AG04450 (cell line): Measurements from ENCODE around the gene PPP2R5B. TPM values are rescaled to one million over a fixed set of nuclear protein-coding genes. Genes with fewer than 3 reads are reported as not detected.

Experiments
- CTCF ChIA-PET: fragments of 300-600, 350-600 bp; formaldehyde crosslinking; extraction: SDS; loops from one replicate; lab custom pipeline; 2022; ENCODE audit warnings: antibody characterized with exemption, inconsistent platforms; lab: Charles Lee
- POLR2A ChIA-PET: fragments of 350-600 bp; formaldehyde crosslinking; extraction: SDS; loops from one replicate; lab custom pipeline; 2021; ENCODE audit warnings: antibody characterized with exemption, inconsistent platforms; lab: Yijun Ruan, JAX
- DNase-seq: peaks from one replicate; pipeline ENCODE4 v3.0.0-alpha.2; 2011; ENCODE audit warnings: low read depth, low spot score
- H3K27ac ChIP-seq: one replicate; pipeline ENCODE4 v1.5.1; 2012; ENCODE audit warnings: low read depth, low read length, control low read depth
- H3K27me3 ChIP-seq: one replicate; pipeline ENCODE4 v1.6.0; 2012; ENCODE audit warnings: low read length; ENCODE audit not compliant: control insufficient read depth, insufficient read depth
- H3K4me3 ChIP-seq: 2 replicates; pipeline ENCODE4 v1.5.1; 2011; ENCODE audit warnings: mild to moderate bottlenecking, low read depth, low read length, control low read depth
- H3K9me3 ChIP-seq: 2 replicates; pipeline ENCODE4 v1.5.1; 2012; ENCODE audit warnings: low read length; ENCODE audit not compliant: control insufficient read depth, insufficient read depth
- polyA minus RNA-seq: library from RNA; depleted of rRNA, polyadenylated mRNA; stranded (reverse); fragments of >200 nt; gene quantifications from 2 replicates; pipeline ENCODE4 v1.2.3, GENCODE V29; 2011; rRNA and poly(A)+ RNA removed
- polyA plus RNA-seq: library from polyadenylated mRNA; depleted of rRNA; stranded (reverse); fragments of >200 nt; gene quantifications from 2 replicates; pipeline ENCODE4 v1.2.3, GENCODE V29; 2011; rRNA removed
- TF ChIP-seq, protein P1 (sequence below): IDR thresholded peaks from 2 replicates; pipeline ENCODE4 v1.5.1; 2011; ENCODE audit warnings: low read depth, low read length, control low read depth, inconsistent platforms

The PPP2R5B gene
- polyA plus RNA-seq: 11.2 and 16.6 TPM in 2 replicates
- polyA minus RNA-seq: 7.7 and 12.2 TPM in 2 replicates

DNA sequence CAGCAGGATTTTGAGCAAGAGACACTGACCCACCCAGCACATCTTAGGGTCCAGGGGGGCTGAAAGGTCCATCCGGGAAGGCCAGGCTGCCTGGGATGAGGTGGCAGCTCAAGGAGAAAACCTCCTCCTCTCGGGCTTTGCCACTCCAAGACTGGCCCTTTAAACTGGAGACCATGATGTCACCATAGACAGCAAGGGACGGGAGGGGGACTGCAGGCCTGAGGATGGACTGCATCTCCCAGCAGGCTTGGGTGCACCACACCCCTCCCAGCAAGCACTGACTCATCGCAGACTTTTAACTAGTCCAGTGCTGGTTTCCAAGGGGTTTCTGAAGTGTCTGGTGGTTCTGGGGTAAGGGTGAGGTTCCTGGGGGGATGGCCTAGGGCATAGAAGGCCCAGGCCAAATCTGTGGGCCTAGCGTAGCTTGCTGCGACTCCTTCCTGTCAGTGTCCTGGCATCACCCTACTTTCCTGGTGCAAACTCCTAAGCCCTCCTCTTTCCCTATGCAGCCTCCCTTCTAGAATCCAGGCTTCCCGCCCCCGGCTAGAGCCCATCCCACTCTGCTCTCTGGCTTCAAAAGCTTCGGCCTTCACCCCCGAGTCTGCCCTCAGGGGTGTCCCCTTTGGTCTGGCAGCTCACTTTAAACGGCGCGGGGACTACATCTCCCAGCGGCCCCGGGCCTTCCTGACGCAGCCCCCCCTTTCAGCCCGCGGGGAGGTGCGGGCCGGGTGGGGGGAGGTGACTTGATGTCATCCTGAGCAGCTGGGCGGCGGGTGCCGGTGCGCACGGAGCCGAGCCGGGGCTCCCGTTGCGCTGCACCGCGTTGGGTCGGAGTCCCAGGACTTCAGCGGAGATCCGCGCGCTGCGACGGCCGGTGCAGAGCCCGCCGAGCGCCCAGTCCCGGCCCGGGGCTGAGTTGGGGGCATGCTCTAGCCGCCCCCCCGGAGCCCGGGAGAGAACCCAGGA is at the start of gene PPP2R5B:
PPP2R5B (plus strand) TSS at position 746 of the 966 bp plus-strand sequence. CDS start 1,046 bp downstream, outside the sequence.
- ChIA-PET CTCF (interaction anchor here (1.0 to 1.5 kb wide), 3 partner anchors 30 to 80 kb away, joined by 3 to 4 read pairs (median 3); partner anchors contain the start of gene CDC42BPG), POLR2A (interaction anchor here (1.0 kb wide), 1 partner anchor 90 kb away, joined by 3 read pairs; the partner anchor contains the start of gene ARL2)
- peak within 1 kb of the TSS; percentile 84 for H3K4me3 ChIP-seq
- TF ChIP-seq, protein P1, sequence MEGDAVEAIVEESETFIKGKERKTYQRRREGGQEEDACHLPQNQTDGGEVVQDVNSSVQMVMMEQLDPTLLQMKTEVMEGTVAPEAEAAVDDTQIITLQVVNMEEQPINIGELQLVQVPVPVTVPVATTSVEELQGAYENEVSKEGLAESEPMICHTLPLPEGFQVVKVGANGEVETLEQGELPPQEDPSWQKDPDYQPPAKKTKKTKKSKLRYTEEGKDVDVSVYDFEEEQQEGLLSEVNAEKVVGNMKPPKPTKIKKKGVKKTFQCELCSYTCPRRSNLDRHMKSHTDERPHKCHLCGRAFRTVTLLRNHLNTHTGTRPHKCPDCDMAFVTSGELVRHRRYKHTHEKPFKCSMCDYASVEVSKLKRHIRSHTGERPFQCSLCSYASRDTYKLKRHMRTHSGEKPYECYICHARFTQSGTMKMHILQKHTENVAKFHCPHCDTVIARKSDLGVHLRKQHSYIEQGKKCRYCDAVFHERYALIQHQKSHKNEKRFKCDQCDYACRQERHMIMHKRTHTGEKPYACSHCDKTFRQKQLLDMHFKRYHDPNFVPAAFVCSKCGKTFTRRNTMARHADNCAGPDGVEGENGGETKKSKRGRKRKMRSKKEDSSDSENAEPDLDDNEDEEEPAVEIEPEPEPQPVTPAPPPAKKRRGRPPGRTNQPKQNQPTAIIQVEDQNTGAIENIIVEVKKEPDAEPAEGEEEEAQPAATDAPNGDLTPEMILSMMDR: no peak
- H3K9me3 ChIP-seq: no peaks in the 10 kb centered on the region
- DNase-seq: peak; percentile 81
- H3K27me3 ChIP-seq: no peaks in the 10 kb centered on the region
- peak within 1 kb of the TSS; percentile 86 for H3K27ac ChIP-seq

DNA sequence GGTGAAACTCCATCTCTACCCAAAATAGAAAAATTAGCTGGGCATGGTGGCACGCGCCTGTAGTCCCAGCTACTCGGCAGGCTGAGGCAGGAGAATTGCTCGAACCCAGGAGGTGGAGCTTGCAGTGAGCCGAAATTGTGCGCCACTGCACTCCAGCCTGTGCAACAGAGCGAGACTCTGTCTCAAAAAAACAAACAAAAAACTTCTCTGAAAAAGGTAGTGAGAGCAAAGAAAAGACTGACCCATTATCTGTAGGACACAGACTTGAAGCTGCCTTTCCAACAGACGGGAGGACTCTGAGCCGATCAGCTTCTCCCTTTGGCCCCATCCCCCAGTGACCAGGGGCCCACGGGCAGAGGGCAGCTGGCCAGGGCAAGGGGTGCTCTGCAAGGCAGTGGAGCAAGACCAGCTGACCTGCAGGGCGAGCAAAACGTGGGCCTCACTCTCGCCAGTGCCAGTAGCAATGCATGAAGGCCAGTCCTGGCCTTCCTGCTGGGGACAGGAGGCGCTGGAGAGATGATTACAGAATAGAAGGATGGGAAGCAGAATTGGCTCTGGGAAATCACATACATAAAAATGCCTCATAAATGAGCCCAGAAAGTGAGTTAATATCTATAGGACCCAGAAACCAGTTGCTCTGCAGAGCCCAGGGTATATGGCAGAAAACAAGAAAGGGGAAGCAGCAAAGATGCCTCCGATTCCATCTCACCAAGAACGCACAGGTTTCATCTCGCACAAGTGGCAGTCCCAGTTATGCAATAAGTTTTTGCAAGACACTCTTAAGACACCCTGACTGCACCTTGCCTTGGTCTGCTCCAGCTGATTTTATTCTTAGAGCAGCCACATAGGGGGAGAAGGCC is 48.9 kb upstream of the PPP2R5B start:
- Histone ChIP-seq H3K4me3 (peak overlapping the region; percentile 99), H3K9me3 (peaks cover 6% of the 10 kb centered on the region; the same call in 1 of the 2 replicates), H3K27ac (no peak overlapping the region), H3K27me3 (no peaks in the 10 kb centered on the region)
- CTCF ChIA-PET: interaction anchor here (0.5 to 1.1 kb wide), 6 partner anchors 11 to 575 kb away, joined by 3 to 7 read pairs (median 4); no protein-coding TSS in a partner anchor
- TF ChIP-seq, protein P1: 0 out of 2 replicates have a peak, but pooled peaks have one; percentile 12
- DNase-seq: no peak
- POLR2A ChIA-PET: interaction anchor here (0.7 to 5.8 kb wide), 4 partner anchors 9 to 29 kb away, joined by 3 to 105 read pairs (median 4); no protein-coding TSS in a partner anchor

- ChIA-PET CTCF (interaction anchor here (1.1 kb wide), 2 partner anchors 18 to 89 kb away, joined by 3 to 4 read pairs; no protein-coding TSS in a partner anchor), POLR2A (interaction anchor here (1.0 to 5.8 kb wide), 6 partner anchors 10 to 31 kb away, joined by 3 to 105 read pairs (median 6); no protein-coding TSS in a partner anchor)
- no peak overlapping the region for H3K27ac ChIP-seq
- TF ChIP-seq, protein P1: no peak
- peaks cover 6% of the 10 kb centered on the region; the same call in 1 of the 2 replicates for H3K9me3 ChIP-seq
- DNase-seq: no peak
- no peaks in the 10 kb centered on the region for H3K27me3 ChIP-seq
- H3K4me3 ChIP-seq: peak overlapping the region; percentile 99
Measured at GRCh38 chr11:64876229-64876750, 48.2 kb upstream of the PPP2R5B start.

- Histone ChIP-seq H3K9me3 (peaks cover 6% of the 10 kb centered on the region; the same call in 1 of the 2 replicates), H3K27ac (no peak overlapping the region), H3K4me3 (peak overlapping the region; percentile 99), H3K27me3 (no peaks in the 10 kb centered on the region)
- ChIA-PET POLR2A (interaction anchor here (1.0 to 5.8 kb wide), 11 partner anchors 11 to 66 kb away, joined by 3 to 105 read pairs (median 5); partner anchors contain the start of genes CDC42BPG and MEN1), CTCF (interaction anchor here (0.7 to 1.1 kb wide), 4 partner anchors 8 to 89 kb away, joined by 3 to 4 read pairs (median 3); no protein-coding TSS in a partner anchor)
- no peak for DNase-seq
- TF ChIP-seq, protein P1: no peak
Measured at GRCh38 chr11:64876835-64877341, 47.6 kb upstream of the PPP2R5B start.
